H1 (cell line): ENCODE measurements around the gene NEK9. TPM values are rescaled to one million over a fixed set of nuclear protein-coding genes. Genes with fewer than 3 reads are reported as not detected.

Experiments used
- JUN ChIP-seq: IDR thresholded peaks from 2 replicates; pipeline ENCODE4 v1.6.1; 2011; ENCODE audit warnings: low read depth, mild to moderate bottlenecking, improper control_type of control experiment, low read length
- RAD21 ChIP-seq, 2 experiments: IDR thresholded peaks in 1 of 2; conservative IDR thresholded peaks in 1 of 2; 2 replicates each; pipeline ENCODE4 v1.6.1; 2011; ENCODE audit warnings: low read depth in 2 of 2, low read length in 2 of 2, improper control_type of control experiment in 1 of 2, inconsistent platforms in 1 of 2, mild to moderate bottlenecking in 1 of 2, moderate library complexity in 1 of 2
- RBBP5 ChIP-seq: IDR thresholded peaks from 2 replicates; pipeline ENCODE4 v1.7.1; 2012; ENCODE audit warnings: low read depth, mild to moderate bottlenecking, inconsistent platforms, low read length, moderate library complexity, borderline replicate concordance
- RXRA ChIP-seq: IDR thresholded peaks from 2 replicates; pipeline ENCODE4 v1.6.1; 2011; ENCODE audit warnings: low read depth, mild to moderate bottlenecking, low read length, moderate library complexity; ENCODE audit not compliant: insufficient read depth
- SIRT6 ChIP-seq: IDR thresholded peaks from one replicate; pipeline ENCODE4 v1.7.1; 2012; ENCODE audit warnings: low read length, inconsistent platforms
- TAF1 ChIP-seq: IDR thresholded peaks from 2 replicates; pipeline ENCODE4 v1.6.1; 2011; ENCODE audit warnings: mild to moderate bottlenecking, low read depth, low read length
- polyA plus RNA-seq, 7 experiments: library from polyadenylated mRNA; depleted of rRNA in 3 of 7; stranded (reverse) in 5 of 7; unstranded in 2 of 7; fragments of >200 nt in 5 of 7; fragments of 200-250 nt in 2 of 7; gene quantifications; 1 replicate in 5 of 7; 2 replicates in 1 of 7; 4 replicates in 1 of 7; pipeline versions ENCODE4 v1.2.1 to v1.2.3, GENCODE V29; 2011 to 2013; ENCODE audit warnings: missing spikeins in 2 of 7, mixed read lengths in 2 of 7
- total RNA-seq: library from RNA; stranded (reverse); fragmentation: NEBNext Ultra II Directional; extraction: Animal tissue kit (Norgen Biotek cat#: 25700); gene quantifications from 2 replicates; pipeline ENCODE4 v1.2.1, GENCODE V29; 2021

Gene NEK9
- total and polyA plus RNA-seq, 2 of the 8 experiments (the other 6 are each of a cell fraction or from before 2014, with no cell fraction given) = 16.0 to 43.6 TPM

- TF ChIP-seq RAD21 (IDR thresholded peaks at IDR 0.05 in 1 of 2, conservative IDR thresholded peaks at IDR 0.05 in 1 of 2; ENCODE audit: low read depth in 2 of 2, low read length in 2 of 2) (no peak), JUN (no peak), TAF1 (no peak), RBBP5 (no peak), SIRT6 (no peak), RXRA (no peak)
These were observed 13.8 kb upstream of the NEK9 start (continued) for GRCh38 chr14:75140620-75141019.
